CD4-positive, alpha-beta T cell treated with Interferon alpha-2 for 1 hour (primary cell): Measurements from ENCODE around the gene ARF3.
"Not testable (repeated sequence)": the region's sequence is repeated elsewhere in the genome, so short reads cannot be mapped to it uniquely, and the experiment has no call there.

Experiments
- DNase-seq, 2 donors: peaks; one replicate each; pipeline ENCODE4 v3.0.0-alpha.2; 2020 to 2022

Gene ARF3

DNA sequence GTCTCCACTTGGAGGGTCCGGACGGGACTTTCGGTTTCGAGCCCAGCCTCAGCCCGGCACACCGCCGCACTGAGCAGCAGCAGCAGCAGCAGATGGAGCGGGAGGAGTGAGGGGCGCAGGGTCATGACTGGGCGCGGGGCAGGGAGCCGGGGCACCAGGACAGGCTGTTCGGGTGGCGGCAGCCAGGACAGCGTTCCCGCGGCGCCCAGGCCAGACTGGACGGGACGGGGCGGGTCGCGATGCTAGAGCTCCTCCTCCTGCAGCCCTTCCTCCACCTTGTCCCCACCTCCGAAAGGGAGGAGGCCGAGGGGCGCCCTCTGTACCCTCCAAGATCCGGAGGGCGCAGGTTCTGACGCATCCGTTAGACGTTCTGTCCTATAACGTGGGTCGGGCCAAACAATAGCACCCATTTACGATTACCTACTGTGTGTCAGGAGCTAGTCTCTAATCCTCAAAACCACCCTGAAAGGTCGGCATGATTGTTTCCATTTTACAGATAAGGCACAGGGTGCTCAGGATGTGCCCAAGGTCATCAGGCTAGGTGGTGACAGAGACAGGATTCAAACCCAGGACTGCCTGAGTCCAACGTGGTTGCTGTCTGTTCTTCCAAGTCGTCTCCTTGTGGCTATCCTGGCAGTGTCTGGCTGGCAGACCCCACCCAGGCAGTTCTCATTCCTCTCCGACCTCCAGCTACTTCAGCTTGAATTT lies 31.8 kb downstream of the ARF3 start, which contains the start of gene FKBP11:
FKBP11 (minus strand) TSS at position 189 of the 708 bp plus-strand sequence; CDS start at position 125, 64 bp downstream.
- DNase-seq = peak; percentile 84 to 86

DNA sequence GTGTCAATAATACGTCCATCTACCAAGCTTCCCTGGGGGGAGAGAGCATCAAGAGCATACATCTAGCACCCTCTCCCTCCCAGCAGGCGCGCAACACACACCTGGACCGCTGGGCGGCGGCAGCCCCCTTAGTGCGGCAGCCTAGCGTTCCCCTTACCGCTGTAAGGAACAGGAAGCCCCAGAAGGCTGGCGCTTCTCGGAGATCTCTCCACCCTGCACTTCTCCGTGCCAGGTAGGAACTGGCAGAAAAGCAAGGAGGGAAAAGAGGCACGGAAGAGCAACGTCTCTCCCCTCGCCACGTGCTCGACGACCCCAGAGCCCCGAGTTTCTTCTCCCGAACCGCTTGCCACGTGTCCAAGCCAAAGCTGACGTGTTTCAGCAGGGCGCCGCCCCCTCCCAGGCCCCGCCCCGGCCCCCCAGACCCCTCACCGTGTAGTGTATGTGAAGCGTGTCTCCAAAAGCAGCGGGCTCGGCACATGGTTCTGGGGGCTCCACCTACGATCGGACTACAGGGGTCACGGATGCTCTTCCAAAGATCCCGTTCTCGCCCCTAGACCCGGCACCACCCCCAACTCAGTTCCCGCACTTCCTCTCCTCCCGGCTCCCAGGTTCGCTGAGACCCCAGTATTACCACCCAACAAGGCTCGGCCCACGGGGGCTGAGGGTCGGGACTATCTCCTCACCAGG lies 32.5 kb downstream of the ARF3 start:
- peak; percentile 76 to 86 for DNase-seq

DNA sequence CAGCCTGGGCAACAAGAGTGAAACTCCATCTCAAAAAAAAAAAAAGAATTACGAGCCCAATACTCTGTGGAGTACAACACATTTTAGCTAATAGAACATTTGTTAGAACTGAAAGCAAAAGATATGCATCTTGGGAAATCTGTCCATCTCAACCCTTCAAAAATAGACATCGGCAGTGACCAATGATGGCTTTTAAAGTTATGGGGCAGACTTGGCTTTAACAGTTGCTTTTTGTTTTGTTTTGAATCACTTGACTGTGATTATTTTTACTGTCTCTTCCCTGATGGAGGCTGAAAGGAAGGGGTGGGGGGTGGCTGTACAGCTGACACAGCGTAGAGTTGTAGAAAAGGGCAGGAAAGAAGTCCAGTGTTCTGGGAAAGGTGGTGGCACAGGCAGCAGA lies 34.2 kb downstream of the ARF3 start:
- DNase-seq = no peak

DNA sequence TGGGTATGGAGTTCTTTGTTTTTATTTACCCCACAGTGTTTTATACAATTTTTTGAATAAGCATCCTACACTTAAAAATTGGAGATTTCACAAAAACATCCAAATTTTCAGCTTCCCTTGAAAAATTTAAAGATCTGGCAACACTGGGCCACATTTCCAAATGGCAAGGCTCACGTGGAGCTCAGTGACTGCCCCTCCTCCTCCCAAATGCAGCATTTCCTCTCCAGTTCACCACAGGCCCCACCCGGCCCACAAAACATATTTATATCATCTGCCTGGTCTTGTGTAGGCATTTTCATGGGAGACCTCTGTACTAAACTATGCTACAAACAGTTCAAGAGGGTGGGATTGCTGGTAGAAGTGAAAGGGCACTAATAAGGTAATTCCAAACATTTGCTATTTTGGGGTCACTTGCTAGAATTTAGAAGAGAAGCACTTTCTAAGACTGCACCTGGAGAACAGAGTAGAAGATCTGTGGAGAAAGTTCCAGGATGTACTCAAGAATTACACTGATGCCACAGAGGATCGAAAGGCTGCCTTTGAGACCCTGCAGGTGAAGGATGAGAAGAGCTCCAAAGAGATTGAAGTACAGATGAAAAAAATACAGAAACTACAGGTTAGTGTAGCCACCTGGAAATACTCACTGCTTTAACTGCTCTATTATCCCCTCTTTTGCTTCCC lies 39.3 kb downstream of the ARF3 start:
- DNase-seq = peak; percentile 8 to 62

DNA sequence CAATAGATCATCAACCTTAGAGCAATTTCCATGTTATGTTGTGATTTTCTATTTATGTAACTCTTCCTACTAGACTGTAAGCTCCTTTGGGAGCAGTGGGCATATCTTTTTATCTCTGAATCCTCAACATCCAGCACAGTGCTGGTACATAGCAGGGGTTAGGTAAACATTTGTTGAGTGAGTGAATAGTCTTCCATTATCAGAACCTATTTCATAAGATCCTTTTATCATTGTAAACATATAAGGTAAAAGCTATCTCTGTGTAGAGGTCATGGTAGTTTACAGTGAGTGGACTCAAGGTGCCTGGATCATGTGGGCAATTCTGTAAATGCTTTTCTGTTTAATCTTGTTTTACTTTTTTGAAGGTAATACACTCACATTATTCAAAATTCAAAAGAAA lies 47.1 kb downstream of the ARF3 start:
- no peak for DNase-seq

DNA sequence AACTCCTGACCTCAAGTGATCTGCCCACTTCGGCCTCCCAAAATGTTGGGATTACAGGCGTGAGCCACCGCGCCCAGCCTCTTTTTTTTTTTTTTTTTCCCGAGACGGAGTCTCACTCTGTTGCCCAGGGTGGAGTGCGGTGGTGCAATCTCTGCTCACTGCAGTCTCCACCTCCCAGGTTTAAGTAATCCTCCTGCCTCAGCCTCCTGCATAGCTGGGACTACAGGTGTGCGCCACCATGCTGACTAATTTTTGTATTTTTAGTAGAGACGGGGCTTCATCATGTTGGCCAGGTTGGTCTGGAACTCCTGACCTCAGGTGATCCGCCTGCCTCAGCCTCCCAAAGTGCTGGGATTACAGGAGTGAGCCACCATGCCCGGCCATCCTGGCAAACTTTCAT lies 47.6 kb downstream of the ARF3 start:
- DNase-seq = not testable (repeated sequence)

DNA sequence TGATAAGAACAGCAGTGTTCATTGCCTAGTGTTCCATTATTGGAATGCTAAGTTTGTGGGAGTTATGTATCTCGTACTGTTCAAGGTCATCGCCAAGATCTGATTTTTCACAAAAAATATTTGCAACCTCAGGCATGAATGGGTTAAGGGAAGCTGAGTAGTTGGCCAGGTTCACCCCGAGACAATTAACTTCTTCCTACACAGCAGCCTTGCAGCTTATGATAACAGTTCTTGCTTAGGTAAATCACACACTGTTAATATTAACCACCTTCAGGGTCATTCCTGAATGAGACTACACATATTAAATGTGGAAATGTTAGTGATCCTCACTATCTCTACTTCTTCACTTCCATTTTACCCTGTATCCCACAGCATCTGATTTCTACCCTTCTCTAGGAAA lies 50.0 kb downstream of the ARF3 start:
- DNase-seq = no peak

DNA sequence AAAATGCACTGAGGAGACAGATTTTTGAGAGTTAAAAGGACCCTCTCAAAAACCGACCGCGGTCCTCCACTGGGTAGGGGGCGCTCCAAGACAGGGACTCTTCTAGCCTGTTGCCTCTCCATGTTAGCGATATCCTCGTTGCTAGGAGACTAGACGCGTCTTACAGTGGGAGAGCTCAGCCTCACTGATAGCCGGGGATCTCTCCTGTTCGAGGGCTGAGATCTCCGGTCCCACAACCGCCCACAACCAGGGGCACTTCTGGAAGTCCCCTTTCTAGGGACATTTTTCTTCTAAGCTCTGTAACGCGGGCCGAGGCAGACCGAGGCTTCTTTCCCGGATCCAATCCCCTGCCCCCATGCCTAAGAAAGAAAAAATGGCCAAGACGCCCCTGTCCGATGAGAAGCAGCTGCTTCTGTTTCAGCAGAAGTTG lies 53.3 kb downstream of the ARF3 start:
- peak; percentile 84 to 91 for DNase-seq

DNA sequence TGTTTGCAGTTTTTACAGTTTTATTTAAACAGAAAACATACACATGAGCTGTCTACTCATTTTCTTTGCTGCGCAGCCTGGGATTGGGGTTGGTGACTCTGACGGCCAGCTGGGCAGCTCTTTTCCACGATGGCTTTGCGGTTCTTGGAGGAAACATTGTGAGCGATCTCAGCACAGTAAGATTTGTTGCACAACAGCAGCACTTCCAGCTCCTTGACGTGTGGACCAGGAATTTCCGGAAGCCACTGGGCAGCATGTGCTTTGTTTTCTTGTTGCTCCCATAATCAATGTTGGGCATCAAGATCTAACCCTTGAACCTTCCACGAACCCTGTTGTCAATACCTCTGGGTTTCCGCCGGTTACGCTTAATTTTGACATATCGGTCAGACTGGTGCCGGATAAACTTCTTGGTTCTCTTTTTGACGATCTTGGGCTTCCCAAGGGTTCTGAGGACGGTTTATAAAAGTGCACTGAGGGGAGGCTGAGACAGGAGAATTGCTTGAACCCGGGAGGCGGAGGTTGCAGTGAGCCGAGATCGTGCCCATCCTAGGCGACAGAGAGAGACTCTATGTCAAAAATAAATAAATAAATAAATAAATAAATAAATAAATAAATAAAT lies 53.8 kb downstream of the ARF3 start:
- no peak for DNase-seq

DNA sequence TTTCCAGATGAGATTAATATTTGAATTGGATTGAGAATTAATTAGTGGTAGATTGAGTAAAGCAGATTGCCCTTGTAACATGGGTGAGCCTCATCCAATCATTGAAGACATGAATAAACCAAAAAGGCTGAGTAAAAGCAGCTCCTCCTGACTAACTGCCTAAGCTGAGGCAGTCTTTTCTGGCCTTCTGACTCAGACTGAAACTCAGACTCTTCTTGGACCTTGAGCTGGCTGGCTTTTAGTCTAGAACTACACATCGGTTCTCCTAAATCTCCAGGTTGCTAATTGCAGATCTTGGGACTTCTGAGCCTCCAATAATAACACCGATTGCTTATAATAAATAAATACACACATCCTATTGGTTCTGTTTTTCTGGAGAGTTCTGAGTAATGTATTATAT lies 56.0 kb downstream of the ARF3 start:
- DNase-seq = no peak

DNA sequence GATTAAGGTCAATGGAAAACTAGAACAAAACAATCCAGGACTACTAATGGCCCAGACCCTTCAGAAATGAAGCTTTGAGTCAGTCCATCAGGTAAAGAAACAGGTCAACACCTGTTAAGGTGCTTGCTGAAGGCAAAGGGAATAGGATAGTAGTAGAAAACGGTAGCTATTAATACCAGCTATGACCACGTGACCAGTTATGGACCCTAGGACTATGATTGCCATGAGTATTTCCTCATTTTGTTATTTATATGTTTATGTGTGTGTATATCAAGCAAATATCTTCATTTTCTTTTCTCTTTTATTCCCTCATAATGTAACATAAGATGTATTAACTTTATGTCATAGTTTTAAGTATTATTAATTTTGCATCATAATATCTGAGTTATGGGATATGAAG lies 57.6 kb downstream of the ARF3 start:
- DNase-seq = no peak

DNA sequence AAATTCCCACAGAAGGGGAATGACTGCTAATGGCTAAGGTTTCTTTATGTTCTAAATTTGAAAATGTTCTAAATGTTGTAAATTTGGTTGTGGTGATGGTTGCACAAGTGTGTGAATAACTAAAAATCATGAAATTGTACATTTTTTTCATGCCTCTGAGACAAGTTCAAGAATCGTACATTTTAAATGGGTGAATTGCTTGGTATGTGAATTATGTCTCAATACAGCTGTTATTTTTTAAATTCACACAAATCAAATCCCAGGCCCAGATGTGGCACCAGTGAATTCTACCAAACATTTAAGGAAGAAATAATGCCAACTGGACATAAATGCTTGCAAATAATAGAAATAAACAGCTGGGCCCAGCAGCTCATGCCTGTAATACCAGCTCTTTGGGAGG lies 63.0 kb downstream of the ARF3 start:
- DNase-seq = no peak

DNA sequence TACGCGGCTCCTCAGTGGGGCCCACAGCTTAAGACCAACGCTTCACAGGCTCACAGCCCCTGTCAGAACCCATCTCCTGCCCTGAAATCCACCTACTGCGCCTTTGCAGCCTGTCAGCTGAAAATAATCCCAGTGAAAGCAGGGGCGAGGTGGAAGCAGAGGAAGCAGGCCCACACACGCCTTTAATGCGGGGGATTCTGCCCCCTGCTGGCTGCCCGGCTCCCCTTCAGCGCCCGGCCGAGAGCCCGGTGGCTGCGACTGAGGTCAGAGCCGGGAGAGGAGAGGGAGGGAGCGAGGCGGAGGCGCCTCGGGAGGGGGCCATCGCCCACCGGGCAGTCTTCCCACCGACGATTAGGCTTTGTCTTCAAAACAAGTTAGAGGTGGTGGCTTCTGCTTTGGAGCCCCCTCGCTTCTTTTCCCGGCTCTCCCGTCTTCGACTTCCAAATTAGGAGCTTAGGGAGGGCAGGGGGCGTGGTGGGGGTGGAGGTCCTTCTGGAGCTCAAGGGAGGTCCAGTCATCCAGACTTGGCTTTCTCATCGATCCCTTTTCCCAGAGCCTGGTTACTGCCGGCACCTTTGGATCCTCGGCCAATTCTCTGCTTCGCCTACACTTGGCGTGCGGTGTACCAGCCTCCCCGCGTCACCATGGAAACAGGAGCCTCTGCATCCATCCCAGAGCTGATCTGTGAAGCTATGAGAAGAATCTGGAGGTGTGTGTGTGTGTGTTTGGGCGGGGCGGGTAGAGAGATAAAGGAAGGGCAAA lies 66.4 kb downstream of the ARF3 start:
- DNase-seq = peak; percentile 70 to 81

DNA sequence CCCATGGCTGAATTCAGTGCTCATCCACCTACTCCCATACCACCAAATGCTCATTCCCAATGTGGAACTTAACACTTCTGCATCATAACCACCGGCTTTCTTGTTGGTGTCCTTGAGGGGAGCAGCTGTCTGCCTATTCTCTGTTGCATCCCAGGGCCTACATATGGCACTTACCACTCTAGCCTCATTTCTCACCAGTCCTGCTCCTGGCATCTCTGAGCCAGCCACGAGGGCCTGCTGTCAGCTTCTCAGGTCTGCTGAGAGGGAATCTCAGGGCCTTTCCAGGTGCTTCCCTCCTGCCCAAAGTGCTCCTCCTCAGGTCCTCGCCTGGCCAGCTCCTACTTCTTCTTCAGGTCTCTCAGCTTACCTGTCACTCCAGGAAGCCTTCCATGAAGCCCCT lies 67.6 kb downstream of the ARF3 start:
- no peak for DNase-seq
